SU-DHL-6 (cell line): Measurements from ENCODE around the gene MCF2.

Experiments
- H2AFZ ChIP-seq: fragments of 200-600 bp; sonication (generic); 2 replicates; pipeline ENCODE4 v1.6.1; 2014; ENCODE audit warnings: low read depth, mild to moderate bottlenecking, moderate library complexity, mixed read lengths, antibody characterized with exemption, low read length; ENCODE audit not compliant: severe bottlenecking
- H3F3A ChIP-seq: fragments of 200-600 bp; shearing (Covaris generic); 2 replicates; pipeline ENCODE4 v1.6.0; 2016; ENCODE audit warnings: antibody characterized with exemption, mild to moderate bottlenecking; ENCODE audit not compliant: insufficient read depth
- H3K27ac ChIP-seq: fragments of 200-600 bp; sonication (generic); 2 replicates; pipeline ENCODE4 v1.5.1; 2016; ENCODE audit warnings: low read depth, mild to moderate bottlenecking, low read length, moderate library complexity, mixed read lengths
- H3K27me3 ChIP-seq: fragments of 200-600 bp; sonication (generic), shearing (Covaris generic); 2 replicates; pipeline ENCODE4 v1.6.0; 2014; ENCODE audit warnings: mild to moderate bottlenecking, low read length
- H3K36me3 ChIP-seq: fragments of 200-600 bp; sonication (generic); 2 replicates; pipeline ENCODE4 v1.6.1; 2014; ENCODE audit warnings: mild to moderate bottlenecking, low read length, mixed read lengths
- H3K4me2 ChIP-seq: fragments of 300-600, 200-600 bp; shearing (Covaris generic), sonication (generic); 2 replicates; pipeline ENCODE4 v1.6.0; 2014; ENCODE audit warnings: low read length, low read depth, mild to moderate bottlenecking; ENCODE audit not compliant: poor library complexity, severe bottlenecking
- H3K4me3 ChIP-seq: fragments of 200-600 bp; sonication (generic); 2 replicates; pipeline ENCODE4 v1.5.1; 2014; ENCODE audit warnings: antibody characterized with exemption, low read length, mild to moderate bottlenecking, mixed read lengths; ENCODE audit not compliant: insufficient read depth, poor library complexity, severe bottlenecking
- H3K79me2 ChIP-seq: fragments of 200-600 bp; sonication (generic); 2 replicates; pipeline ENCODE4 v1.6.1; 2014; ENCODE audit warnings: mild to moderate bottlenecking, low read length, moderate library complexity; ENCODE audit not compliant: insufficient read depth
- H3K9ac ChIP-seq: fragments of 200-600 bp; sonication (generic); 2 replicates; pipeline ENCODE4 v1.7.0; 2014; ENCODE audit warnings: mild to moderate bottlenecking, low read length
- H3K9me2 ChIP-seq: fragments of 200-600 bp; sonication (generic); replicated peaks from 2 replicates; pipeline ENCODE4 v1.6.1; 2014; ENCODE audit warnings: low read length; ENCODE audit not compliant: insufficient read depth
- H3K9me3 ChIP-seq: fragments of 200-600 bp; sonication (generic); 2 replicates; pipeline ENCODE4 v1.6.1; 2014; ENCODE audit warnings: low read length, mixed read lengths; ENCODE audit not compliant: insufficient read depth
- H4K20me1 ChIP-seq: fragments of 200-600 bp; sonication (generic); 2 replicates; pipeline ENCODE4 v1.6.1; 2014; ENCODE audit warnings: low read depth, mild to moderate bottlenecking, antibody characterized with exemption, low read length, moderate library complexity, mixed read lengths
- CTCF ChIP-seq: fragments of 200-600 bp; sonication (generic); IDR thresholded peaks from one replicate; pipeline ENCODE4 v1.5.1; 2017; ENCODE audit warnings: antibody characterized with exemption, mild to moderate bottlenecking, low read length, moderate library complexity; ENCODE audit not compliant: insufficient read depth, poor library complexity, severe bottlenecking
- EZH2phosphoT487 ChIP-seq: fragments of 200-600 bp; sonication (generic), shearing (Covaris generic); conservative IDR thresholded peaks from 2 replicates; pipeline ENCODE4 v1.6.1; 2018; ENCODE audit warnings: mild to moderate bottlenecking, antibody characterized with exemption, low read length, moderate library complexity, mixed read lengths

MCF2 gene

GRCh38 chrX:139560221-139560620 lies 147.7 kb downstream of the MCF2 start:
- Histone ChIP-seq H4K20me1 (no peaks in the 10 kb centered on the region), H3K27ac (no peak overlapping the region), H3K9me2 (no peaks in the 10 kb centered on the region), H3K4me3 (no peak overlapping the region), H3K9ac (no peak overlapping the region), H3K4me2 (no peak overlapping the region), H3F3A (no peaks in the 10 kb centered on the region), H2AFZ (no peak overlapping the region), H3K27me3 (no peaks in the 10 kb centered on the region), H3K36me3 (no peaks in the 10 kb centered on the region), H3K79me2 (no peaks in the 10 kb centered on the region), H3K9me3 (no peaks in the 10 kb centered on the region)
- TF ChIP-seq EZH2phosphoT487 (no peak), CTCF (no peak)

- TF ChIP-seq CTCF: no peak
- TF ChIP-seq EZH2phosphoT487: no peak
- Histone ChIP-seq H3K4me2 (no peak overlapping the region), H3K27ac (no peak overlapping the region)
These were observed 148.5 kb downstream of the MCF2 start for GRCh38 chrX:139559383-139560042.

GRCh38 chrX:139554991-139555675 lies 152.8 kb downstream of the MCF2 start:
- no peaks in the 10 kb centered on the region for H3F3A ChIP-seq
- no peaks in the 10 kb centered on the region for H3K9me3 ChIP-seq
- H3K9ac ChIP-seq: no peak overlapping the region
- H3K4me3 ChIP-seq: no peak overlapping the region
- no peaks in the 10 kb centered on the region for H3K79me2 ChIP-seq
- no peaks in the 10 kb centered on the region for H4K20me1 ChIP-seq
- H3K4me2 ChIP-seq: no peak overlapping the region
- TF ChIP-seq EZH2phosphoT487 (no peak), CTCF (no peak)
- no peaks in the 10 kb centered on the region for H3K36me3 ChIP-seq
- H3K27me3 ChIP-seq: no peaks in the 10 kb centered on the region
- H2AFZ ChIP-seq: no peak overlapping the region
- H3K9me2 ChIP-seq: no peaks in the 10 kb centered on the region
- H3K27ac ChIP-seq: no peak overlapping the region

More at GRCh38 chrX:139559383-139560042, 148.5 kb downstream of the MCF2 start:
- no peaks in the 10 kb centered on the region for H3K79me2 ChIP-seq
- no peak overlapping the region for H3K9ac ChIP-seq
- no peaks in the 10 kb centered on the region for H3K27me3 ChIP-seq
- no peaks in the 10 kb centered on the region for H4K20me1 ChIP-seq
- no peak overlapping the region for H3K4me3 ChIP-seq
- no peaks in the 10 kb centered on the region for H3K9me2 ChIP-seq
- no peaks in the 10 kb centered on the region for H3F3A ChIP-seq
- H3K9me3 ChIP-seq: no peaks in the 10 kb centered on the region
- no peak overlapping the region for H2AFZ ChIP-seq
- no peaks in the 10 kb centered on the region for H3K36me3 ChIP-seq
